ENCODE results near the gene DDAH1.

GRCh38 chr1:85351202-85351828 lies 113.6 kb downstream of the DDAH1 start:
- no peak for TF ChIP-seq CTCF (IDR thresholded peaks at IDR 0.05; ENCODE audit: extremely low read depth in 1 of 2, insufficient read depth in 1 of 2, low read depth in 1 of 2, low read length in 2 of 2)
- TF ChIP-seq POLR2A (IDR thresholded peaks at IDR 0.05; ENCODE audit: low read depth, low read length), result no peak
- TF ChIP-seq JUN (IDR thresholded peaks at IDR 0.05; ENCODE audit: borderline replicate concordance, insufficient read depth, insufficient read length, low read depth), result no peak
- TF ChIP-seq EZH2 (IDR thresholded peaks at IDR 0.05; ENCODE audit: borderline replicate concordance, low read depth, low read length, severe bottlenecking), result no peak
- no peak for TF ChIP-seq GATA2 (IDR thresholded peaks at IDR 0.05; ENCODE audit: insufficient read depth, insufficient read length, low read depth, low read length)
- TF ChIP-seq POLR2AphosphoS5 (IDR thresholded peaks at IDR 0.05; ENCODE audit: insufficient read depth, low read depth, low read length), result no peak
- TF ChIP-seq MAX (IDR thresholded peaks at IDR 0.05; ENCODE audit: insufficient read depth, insufficient read length), result no peak
